ENCODE results near the gene CD63.

CD63 gene

GRCh38 chr12:55703901-55704761, 24.7 kb downstream of the CD63 start:
- DNase-seq: no peak

GRCh38 chr12:55703288-55703687, 25.5 kb downstream of the CD63 start:
- DNase-seq: no peak

GRCh38 chr12:55702861-55703260, 25.9 kb downstream of the CD63 start:
- no peak for DNase-seq

- DNase-seq: no peak
Measured at GRCh38 chr12:55700255-55701018, 28.4 kb downstream of the CD63 start.

GRCh38 chr12:55699471-55700055, 29.2 kb downstream of the CD63 start:
- no peak for DNase-seq

GRCh38 chr12:55698965-55699364, 29.8 kb downstream of the CD63 start:
- DNase-seq: no peak

- no peak for DNase-seq
Measured at GRCh38 chr12:55698241-55698955, 30.4 kb downstream of the CD63 start.

- no peak for DNase-seq
Measured at GRCh38 chr12:55697686-55698085, 31.1 kb downstream of the CD63 start.

- DNase-seq: no peak
Measured at GRCh38 chr12:55696796-55697462, 31.9 kb downstream of the CD63 start.

- DNase-seq: no peak
Measured at GRCh38 chr12:55696141-55696540, 32.7 kb downstream of the CD63 start.

- DNase-seq: no peak
Measured at GRCh38 chr12:55695349-55695748, 33.5 kb downstream of the CD63 start.

- DNase-seq: no peak
Measured at GRCh38 chr12:55694651-55695050, 34.2 kb downstream of the CD63 start.

- DNase-seq: no peak
Measured at GRCh38 chr12:55694188-55694515, 34.7 kb downstream of the CD63 start.

GRCh38 chr12:55693323-55694187, 35.3 kb downstream of the CD63 start:
- DNase-seq: no peak

- no peak for DNase-seq
Measured at GRCh38 chr12:55692631-55693322, 36.0 kb downstream of the CD63 start.

GRCh38 chr12:55688716-55689655, 39.8 kb downstream of the CD63 start:
- no peak for DNase-seq

GRCh38 chr12:55687746-55688145, 41.1 kb downstream of the CD63 start:
- DNase-seq: no peak

GRCh38 chr12:55686366-55687010, 42.3 kb downstream of the CD63 start:
- no peak for DNase-seq

- DNase-seq: no peak
Measured at GRCh38 chr12:55685671-55686070, 43.1 kb downstream of the CD63 start.
